NCI-H1092 treated with DMSO at 0.1 percent for 48 hours (cell line): ENCODE measurements around the gene MRPS6.

Source experiments
- DNase-seq: peaks from one replicate; lab custom pipeline; 2025; lab: John Stamatoyannopoulos, UW

Gene MRPS6

DNA sequence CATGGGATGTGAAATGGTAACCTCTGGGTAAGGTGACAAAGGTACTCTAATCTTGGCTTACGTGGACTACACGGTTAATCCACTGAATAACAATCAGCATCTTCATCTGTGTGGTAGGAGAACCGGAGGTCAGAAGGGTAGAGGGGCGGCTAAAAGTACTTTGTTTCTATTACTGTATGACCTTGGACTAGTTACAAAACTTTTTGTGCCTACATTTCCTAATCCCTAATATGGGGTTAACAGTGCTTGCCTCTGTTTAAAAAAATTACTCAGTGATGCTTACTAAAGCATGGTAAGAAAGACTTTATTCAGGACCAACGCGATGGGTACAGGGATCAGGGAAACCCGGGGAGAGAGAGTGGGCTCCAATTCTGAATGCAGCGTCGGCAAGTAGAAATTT lies 1.7 kb upstream of the MRPS6 start:
- DNase-seq = no peak

DNA sequence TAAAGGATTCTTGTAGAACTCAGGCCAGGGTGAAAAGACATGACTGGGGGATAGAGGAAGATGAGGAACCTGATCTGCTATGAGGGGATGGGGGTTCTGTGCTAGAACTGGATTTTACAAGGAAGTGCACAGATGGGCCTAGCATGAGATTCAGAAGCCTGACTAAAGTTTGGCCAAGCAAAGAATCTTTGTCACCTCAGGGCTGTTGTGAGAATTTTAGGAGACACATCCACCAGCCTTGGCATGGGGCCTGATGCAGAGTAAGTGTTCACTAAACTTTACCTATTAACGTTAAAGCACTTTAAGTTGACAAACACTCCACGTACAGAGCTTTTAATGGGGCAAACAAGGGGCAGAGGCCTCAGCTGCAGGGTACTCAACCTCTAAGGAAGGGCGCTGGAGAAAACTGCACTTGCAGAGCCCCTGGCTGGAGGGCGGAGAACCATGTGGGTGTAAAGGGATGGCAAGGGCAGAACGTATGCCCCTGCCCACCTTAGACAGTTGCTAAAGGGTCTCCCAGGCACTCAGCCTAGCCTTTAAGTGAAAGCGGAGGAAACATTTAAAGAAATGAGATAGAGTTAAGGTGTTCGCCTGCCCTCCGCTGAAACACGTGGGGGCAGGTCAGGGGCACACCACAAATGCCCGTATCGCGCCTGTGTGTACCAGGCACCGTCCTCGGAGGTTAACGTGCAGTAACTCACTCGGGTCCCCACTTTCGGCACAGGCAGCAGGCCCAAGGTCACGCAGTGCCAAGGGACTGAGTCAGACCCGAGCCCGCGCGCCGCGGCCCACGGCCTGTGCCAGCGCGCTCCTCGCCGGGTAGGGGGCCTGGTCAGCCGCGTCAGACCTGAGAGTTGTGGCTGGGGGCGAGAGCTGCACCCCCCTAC lies 990 bp upstream of the MRPS6 start:
- DNase-seq = no peak

DNA sequence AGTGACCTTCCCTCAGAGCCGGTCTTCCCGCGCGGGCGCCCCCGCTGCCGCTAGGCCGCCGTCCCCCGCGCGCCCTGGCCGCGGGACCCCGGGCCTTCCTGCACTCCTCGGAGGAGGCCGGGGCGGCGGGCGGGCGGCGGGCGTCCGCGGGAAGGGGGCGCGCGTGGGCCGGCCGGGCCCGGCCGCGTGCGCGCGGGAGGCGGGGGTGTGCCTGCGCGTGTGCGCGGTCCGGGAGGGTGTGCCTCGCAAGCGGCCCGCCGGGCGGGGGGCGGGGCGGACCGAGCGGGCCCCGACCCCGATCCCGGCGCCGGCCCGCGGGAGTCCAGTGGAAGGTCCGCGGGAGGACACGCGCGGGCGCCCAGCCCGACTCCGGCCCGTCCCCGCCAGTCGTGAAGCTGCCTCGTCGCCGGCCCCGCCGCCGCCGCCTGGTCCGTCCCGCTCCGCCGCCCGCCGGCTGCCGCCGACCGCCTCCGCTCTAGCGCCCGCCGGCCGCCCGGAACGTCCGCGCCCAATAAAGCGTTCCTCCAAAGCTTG lies 438 bp downstream of the MRPS6 start:
- peak; percentile 22 for DNase-seq

DNA sequence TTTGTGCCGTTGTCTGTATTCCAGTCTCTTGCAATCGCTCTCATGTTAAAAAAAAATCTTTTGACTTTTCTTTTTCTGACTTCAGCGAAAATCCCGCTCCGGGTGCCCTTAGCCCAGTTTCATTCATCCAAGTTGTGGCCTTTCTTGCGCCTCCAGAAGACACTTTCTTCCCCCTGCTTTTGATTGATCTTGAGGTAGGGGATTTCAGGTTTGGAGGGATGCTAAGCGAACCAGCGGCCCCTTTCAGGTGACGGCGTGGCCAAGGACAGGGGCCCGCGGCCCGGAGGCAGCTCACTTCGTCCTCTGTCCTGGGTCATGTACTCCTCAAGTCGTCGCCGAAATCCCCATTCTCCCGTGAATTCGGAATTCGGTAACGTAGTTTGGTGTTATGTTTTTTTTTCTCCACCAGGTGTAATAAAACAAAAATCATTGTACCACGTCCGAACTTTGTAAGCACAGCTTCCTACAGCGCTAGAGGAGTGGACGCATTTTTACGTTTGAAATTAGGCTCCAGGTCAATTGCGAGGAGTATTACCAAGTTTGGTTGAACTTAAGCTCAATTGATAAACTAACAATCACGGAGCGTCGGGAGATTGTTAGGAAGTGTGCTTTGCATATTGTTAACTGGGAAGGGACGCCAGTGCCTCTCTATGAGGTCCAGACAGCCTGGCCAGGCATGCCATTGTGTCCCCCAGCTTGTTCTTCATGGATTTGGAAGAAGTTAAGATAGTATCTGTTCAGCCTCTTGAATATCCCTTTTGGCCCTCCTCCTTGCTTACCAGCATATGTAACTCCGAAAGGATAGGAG lies 1.1 kb downstream of the MRPS6 start:
- no peak for DNase-seq

DNA sequence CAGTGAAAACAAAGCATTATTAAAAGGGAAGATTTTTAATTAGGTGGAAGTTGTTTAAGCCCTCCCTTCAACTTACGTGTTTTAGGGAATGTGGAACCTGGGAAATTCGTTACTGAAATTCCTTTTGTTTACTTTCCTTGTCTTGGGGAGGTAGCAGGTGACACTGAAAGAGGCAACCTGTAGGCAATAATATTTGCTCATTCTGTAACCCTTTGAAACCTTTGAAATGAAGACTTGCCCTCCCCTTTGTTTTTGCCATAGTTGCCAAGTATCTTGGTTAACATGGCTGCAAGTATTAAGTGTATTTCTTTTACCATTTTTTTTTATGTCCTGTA lies 1.7 kb downstream of the MRPS6 start:
- DNase-seq = no peak

DNA sequence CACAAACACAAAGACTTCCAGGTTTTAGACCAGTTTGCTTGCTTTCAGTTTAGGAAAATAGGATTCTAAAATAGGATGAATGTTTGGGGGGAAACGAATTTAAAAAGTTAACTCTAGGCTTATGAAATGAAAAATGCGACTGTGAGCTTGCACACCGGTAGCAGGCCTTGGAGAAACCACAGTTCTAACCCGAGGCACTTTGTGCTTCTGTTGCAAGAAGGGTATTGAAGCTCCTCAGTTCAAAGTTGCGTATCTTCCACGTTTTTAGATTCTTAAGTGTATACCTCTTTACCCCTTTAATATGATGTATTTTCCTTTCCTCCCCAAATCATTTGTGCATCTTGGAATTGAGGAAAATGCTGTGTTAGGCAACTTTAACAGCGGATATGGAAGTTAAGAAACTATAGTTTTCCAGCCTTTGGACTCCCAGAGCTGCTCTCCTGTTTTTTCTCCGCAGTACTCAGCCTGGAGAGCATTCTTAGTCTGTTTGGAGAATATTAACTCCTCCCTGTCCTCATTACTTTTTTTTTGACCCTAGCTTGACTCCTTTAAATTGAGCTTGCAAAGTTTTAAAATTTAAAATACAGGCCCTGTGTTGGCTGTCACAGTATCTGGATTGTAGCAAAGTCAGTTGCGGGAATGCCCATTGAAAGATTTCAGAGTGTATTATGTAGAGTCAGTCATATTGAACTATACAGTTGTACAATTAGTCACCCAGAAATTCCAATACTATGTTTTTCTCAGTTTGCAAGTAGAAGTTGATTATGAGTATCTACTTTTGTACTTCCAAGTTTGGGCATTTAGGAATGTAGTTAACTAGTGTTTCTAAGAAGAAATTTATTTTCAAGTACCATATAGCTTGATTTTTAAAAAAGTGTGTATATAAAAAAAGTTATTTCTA lies 2.6 kb downstream of the MRPS6 start:
- no peak for DNase-seq

DNA sequence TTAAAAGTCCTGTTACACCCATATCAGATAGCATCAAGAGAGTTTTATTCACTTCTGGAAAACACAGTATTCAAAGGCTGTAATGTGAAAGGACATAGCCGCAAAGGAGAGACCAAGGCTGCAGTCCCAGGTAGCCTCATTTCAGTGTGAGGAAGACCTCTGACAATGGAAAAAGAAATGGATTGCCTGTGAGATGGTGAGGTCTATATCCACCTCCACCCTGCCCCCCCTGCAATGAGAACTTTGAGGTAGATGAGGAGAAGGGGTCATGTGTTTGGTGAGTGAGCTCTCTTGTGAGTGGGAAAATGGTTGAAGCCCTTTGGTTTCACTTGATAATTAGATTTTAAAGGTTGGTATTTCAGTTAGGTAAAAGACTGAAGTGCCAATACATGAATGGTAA lies 3.5 kb downstream of the MRPS6 start:
- no peak for DNase-seq

DNA sequence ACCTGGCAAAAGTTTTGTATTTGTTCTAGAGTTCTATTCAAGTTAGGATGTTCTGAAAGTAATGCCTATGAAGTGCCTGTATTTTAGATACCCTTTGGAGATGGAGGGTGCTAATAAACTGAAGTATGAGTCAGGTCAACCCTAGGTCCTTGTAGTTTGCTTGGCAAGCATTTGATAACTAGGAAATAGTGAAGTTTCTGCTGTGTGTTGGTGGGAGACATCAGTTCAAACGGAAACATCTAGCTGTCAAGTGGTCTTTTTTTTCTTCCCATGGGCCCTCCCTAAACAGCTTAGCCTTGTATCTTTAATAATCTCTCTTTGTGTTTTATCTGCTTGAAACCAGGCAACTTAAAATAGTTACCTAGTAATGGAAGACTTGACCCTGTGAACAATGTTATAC lies 4.5 kb downstream of the MRPS6 start:
- no peak for DNase-seq

DNA sequence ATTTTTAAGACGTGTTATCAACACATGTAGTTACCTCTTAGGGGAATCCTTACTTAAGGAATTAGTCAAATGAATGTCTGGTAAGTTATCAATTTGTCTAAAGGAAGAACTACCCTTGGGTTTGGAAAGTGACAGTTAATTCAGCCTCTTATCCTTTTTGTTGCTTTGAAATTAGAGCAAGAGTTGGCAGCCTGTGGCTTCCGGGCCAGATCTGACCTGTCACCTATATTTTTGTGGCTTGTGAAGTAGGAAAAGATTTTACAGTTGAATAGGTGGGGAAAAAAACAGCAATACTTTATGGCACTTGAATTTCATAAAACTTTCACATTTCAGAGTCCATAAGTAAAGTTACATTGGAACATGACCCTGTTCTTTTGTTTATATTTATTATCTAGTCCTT lies 5.5 kb downstream of the MRPS6 start:
- DNase-seq = no peak

DNA sequence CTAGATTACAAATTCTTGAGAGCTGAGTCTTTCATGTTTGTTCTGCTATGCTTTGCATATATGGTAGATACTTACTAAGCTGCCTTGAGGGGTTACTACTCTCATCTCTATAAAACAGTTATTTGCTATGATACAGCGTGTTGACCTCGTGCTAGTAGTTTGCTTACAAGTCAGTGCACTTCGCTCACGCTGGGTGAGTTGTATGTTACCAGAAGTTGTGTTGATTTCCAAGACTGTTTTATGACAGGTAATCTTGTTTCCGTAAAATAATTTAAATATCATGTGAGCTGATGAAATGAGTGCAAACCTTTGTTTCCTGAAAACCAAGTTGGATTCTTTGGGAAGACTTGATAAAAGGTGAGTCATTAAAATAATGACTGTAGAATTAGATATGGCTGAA lies 7.3 kb downstream of the MRPS6 start:
- no peak for DNase-seq

DNA sequence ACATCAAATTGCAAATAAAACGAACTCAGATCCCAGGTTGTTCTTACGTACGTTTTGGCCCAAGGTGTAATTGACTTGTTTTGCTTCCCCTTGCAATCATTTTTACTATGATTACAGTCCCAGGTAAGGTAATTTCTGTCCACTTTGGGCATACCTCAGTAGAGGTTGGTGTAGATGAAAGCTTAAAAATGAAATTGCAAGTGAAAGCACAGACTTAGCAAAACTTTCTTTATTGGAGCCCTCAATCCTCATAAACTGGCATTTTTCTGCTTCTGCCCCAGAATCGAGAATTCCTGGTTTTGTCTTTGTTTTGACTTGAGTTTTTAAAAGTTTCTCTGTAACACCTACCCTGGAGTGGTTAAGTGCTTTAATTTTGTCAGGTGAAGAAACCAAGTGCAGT lies 9.4 kb downstream of the MRPS6 start:
- no peak for DNase-seq

DNA sequence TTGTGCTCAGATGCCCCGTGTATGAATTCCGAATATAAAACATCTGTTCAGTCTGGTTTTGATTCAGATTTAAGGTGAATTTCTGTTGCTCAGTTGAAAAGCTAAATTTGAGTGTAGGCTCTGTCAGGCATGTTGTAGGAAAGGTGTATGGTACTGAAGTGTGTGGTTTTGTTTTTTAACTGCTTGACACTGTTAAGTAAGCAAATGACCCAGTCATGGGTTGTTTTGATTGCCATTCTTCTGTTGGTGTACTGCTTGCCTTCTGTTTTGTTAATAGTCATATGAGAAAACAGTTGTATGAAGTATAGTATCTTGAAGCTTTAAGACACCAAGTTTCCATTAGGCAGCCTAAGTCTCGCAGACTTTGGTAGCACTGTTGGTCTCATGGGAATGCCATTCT lies 10.0 kb downstream of the MRPS6 start:
- no peak for DNase-seq

DNA sequence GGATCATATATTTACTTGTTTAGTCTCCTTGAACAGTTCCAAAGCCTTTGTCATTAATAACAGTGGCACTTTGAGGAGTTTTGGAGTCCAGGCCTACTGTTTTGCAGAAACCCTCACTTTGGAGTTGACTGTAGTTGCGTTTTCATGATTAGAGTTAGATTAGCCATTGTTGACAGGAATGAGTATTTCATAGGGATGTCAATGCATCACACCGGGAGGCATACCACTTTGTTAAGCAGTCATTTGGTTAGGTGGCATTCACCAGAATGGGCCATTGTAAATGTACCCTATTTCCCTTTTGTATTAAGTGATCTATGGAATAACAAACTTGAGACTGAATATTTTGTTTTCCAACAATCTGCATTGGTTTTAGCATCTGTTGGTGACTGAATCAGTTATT lies 11.8 kb downstream of the MRPS6 start:
- DNase-seq = no peak

DNA sequence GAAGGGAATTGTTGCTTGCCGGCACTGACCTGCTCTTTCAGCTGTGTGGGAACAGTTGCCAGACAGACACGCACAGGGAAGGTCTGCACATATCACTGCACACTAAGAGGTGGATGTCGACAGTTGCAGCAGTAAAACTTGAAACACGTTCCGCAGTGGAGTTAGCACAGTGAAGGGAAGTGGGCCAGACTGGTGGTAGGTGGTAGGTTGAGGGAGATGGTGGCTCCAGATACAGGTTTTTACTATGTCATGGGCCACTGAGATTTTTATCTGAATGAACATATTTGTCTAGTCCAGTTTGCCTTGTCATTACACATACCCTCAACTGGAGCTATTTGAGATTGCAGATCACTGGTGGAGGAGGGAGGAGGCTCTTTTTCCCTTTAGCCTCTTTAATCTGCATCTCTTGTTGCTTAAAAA lies 13.5 kb downstream of the MRPS6 start:
- DNase-seq = no peak

DNA sequence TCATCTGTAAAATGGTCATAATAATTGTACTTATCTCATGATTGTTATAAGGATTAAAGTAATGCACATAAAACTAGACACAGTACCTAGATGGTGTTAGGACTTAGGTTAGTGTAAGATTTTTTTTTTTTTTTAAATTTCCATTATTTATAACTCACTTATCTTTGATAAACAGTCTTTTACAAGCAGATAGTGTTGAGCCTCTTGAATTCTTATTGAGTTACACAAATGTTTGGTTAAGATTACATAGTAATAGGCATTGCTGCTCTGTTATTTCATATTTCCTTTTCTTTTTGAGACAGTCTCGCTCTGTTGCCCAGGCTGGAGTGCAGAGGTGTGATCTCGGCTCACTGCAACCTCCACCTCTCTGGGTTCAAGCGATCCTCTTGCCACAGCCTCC lies 15.4 kb downstream of the MRPS6 start:
- DNase-seq = no peak

DNA sequence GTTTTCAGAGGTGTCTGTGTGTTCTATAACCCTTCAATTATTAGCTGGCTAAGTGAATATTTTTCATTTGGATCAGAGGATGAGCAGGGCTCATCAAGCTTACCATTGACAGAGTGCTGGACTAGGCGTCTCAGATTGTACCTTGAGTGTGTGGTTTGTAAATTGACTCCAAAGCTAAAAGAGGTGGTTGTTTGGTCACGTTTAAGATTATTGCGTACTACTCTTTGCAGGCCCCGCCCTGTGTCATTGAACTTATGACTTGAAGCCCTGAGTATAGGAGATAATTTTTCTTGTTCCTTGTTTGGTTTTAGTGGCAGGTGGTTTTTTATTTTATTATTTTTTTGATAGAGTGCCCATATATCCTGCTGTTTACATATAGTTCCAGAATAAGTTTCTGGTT lies 17.7 kb downstream of the MRPS6 start:
- DNase-seq = no peak

DNA sequence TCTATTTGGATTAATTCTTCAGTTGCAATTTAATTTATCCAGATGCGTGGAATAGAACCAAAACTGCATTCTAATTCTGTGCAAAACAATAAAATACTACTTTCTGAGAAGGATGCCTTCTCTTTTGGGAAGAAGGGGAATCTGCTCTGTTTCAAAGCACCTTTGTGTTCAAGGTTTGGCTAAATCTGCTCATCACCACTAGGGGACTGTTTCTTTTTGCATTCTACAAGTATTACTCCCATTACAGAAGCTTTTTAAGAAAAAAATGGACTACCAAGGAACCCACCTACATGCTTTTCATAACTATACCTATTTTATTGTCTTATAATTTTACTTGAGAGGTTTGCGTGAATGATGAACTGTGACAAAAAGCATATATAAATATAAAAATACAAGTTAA lies 18.2 kb downstream of the MRPS6 start:
- no peak for DNase-seq

DNA sequence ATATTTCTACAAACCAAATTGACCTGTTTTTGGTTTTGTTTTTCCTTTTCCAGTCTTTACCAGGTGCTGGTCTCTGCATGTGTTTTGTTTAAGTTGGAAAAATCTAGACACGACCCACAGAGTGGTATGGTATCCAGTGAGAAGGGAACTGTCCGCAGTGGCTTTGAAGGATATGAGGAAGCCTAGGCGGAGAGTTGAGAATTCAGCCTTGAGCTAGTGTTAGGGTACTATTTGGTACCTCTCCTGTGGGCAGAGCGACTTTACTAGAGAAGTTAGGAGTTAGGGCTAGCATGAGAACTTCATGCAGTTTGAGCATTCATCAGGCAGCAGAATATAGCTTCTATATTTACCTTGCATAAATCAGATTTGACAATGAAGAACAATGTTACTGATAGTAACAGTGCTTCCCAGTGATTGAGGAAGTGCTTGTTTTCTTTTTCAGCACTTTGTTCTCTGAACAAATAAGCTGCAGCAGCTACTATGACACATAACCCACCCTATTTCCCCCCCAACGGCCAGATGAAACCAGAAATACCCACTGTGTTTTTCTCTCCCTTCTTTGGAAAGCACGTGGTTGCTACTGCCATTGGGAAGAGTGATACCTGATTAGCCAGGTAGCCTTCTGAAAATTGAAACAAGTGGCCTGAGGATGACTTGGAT lies 19.0 kb downstream of the MRPS6 start:
- DNase-seq = no peak

DNA sequence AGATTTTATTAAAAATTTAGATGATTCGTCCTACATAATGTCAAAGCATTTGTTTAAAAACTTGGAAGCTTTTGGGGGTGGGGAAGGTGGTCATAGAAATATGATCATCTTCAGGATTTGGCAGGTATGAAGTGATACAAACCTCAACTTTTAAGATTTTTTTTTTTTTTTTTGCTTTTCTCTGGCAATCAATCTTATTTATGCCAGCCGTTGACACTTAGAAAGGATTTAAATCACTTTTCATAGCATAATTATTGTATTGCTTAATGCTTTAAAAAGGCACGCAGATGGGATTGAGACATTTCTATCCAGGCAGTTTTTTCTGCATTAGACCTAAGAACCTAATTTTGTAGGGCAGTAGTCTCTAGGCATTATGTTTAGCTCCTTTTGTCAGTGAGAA lies 19.7 kb downstream of the MRPS6 start:
- no peak for DNase-seq

DNA sequence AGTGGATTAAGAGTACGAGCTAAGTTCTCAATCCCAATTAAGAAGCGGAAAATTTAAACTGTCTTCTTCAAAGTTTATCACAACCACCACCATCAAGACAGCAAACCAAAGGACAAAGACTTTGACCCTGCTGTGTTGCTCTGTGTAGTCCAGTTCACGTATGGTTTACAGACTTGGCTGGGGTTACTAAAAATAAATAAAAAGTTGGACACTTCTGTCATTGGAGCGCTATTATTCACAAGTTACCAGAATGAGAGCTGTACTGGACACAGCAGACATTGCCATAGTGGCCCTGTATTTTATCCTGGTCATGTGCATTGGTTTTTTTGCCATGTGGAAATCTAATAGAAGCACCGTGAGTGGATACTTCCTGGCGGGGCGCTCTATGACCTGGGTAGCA lies 21.6 kb downstream of the MRPS6 start:
- DNase-seq = no peak

DNA sequence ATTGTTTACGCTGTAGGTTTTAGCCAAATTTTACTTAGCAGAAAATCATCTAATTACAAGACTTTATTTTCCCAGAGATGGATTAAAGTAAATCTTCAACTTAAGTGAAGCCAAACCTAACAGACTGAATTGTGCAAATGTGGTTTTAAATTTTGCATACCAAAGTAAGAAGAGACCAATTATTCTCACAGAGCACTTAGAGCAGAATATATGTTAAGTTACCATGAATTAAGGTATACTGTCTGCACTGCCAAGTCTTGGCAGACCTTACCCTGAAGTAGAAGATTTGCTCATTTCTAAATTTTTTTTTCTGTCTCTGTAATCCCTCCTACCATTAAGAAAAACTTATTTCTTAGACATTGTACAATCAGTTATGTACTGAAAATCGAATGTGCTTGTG lies 24.1 kb downstream of the MRPS6 start:
- no peak for DNase-seq

DNA sequence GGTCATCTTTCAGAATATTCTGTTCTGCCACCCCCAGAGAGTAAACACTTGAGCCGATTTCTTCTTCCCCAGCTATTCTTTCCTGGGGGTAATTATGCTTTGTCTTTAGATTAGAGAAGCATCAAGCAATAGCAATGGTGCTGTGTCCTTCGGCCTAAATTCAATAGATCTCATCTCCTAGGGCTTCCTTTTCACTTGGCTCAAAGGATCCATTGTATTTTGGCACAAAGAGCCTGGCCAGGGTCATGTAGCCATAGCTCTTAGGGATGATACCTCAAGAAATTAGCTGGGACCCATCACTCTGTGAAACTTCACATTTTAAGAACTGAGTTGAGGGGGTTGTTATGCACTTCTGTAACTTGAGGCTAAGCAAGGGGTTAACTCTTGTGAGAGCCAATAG lies 27.0 kb downstream of the MRPS6 start:
- DNase-seq = no peak
